Right lobe of liver (tissue), 4 donors: Measurements from ENCODE around the gene SLC17A8.

Experiments
- POLR2A ChIP-seq: fragments of 450-650 bp; IDR thresholded peaks from one replicate; pipeline ENCODE4 v1.6.1; 2017; ENCODE audit warnings: antibody characterized with exemption, mild to moderate bottlenecking
- TF ChIP-seq, protein P1 (sequence below), 4 donors: fragments of 200-600 bp in 3 of 4; fragments of 450-650 bp in 1 of 4; IDR thresholded peaks; one replicate each; pipeline versions ENCODE4 v1.5.1 to v1.8.0; 2016 to 2022; ENCODE audit warnings: antibody characterized with exemption in 4 of 4, mild to moderate bottlenecking in 2 of 4
- donor health status: DM: no; HTN: no; CAD: no.
- donor health status: DM: no; HTN: no; CAD: no.
- donor health status: DM: no; HTN: yes; CAD: no.

DNA sequence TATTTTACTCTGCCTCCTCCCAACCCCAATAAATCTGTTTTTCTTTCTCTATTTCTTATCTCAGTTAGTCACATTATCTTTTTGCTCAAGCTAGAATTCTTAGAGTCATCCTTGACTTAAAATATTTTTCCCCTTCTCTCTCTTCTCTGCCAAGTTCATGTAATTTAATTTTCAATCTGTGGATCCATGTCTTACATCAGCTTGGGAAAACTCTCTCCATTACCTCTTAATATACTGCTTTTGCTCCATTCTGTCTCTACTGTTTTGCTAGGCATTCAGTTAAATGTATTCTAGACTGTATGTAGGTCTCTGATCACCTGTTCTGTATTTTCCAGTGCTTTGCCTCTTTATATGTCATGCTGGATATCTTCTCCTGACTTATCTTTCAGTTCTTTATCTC lies 65.8 kb downstream of the SLC17A8 start:
- TF ChIP-seq, protein P1, sequence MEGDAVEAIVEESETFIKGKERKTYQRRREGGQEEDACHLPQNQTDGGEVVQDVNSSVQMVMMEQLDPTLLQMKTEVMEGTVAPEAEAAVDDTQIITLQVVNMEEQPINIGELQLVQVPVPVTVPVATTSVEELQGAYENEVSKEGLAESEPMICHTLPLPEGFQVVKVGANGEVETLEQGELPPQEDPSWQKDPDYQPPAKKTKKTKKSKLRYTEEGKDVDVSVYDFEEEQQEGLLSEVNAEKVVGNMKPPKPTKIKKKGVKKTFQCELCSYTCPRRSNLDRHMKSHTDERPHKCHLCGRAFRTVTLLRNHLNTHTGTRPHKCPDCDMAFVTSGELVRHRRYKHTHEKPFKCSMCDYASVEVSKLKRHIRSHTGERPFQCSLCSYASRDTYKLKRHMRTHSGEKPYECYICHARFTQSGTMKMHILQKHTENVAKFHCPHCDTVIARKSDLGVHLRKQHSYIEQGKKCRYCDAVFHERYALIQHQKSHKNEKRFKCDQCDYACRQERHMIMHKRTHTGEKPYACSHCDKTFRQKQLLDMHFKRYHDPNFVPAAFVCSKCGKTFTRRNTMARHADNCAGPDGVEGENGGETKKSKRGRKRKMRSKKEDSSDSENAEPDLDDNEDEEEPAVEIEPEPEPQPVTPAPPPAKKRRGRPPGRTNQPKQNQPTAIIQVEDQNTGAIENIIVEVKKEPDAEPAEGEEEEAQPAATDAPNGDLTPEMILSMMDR (IDR thresholded peaks at IDR 0.05), result no peak
- TF ChIP-seq POLR2A, result no peak
